SKM-1 treated with dmso at 0.1 percent for 144 hours (cell line): ENCODE measurements around the gene ERLIN1.

Experiments used
- DNase-seq: peaks from one replicate; lab custom pipeline; 2025; ENCODE audit not compliant: unreplicated experiment; lab: John Stamatoyannopoulos, UW

The ERLIN1 gene

GRCh38 chr10:100185364-100186252, at the start of gene ERLIN1:
TSS of gene ERLIN1 (minus strand) at chr10:100186029. CDS start at chr10:100185626, 403 bp downstream.
- DNase-seq: peak; percentile 88

- DNase-seq: no peak
These were observed 46.3 kb upstream of the ERLIN1 start for GRCh38 chr10:100232101-100232500.

- DNase-seq: no peak
These were observed 44.1 kb upstream of the ERLIN1 start for GRCh38 chr10:100229819-100230422.

GRCh38 chr10:100223879-100224278, 38.0 kb upstream of the ERLIN1 start:
- no peak for DNase-seq

- DNase-seq: no peak
These were observed 36.7 kb upstream of the ERLIN1 start for GRCh38 chr10:100222529-100222928.

- DNase-seq: no peak
These were observed 30.2 kb upstream of the ERLIN1 start for GRCh38 chr10:100216006-100216405.

GRCh38 chr10:100209303-100209702, 23.5 kb upstream of the ERLIN1 start:
- DNase-seq: no peak

GRCh38 chr10:100208276-100208675, 22.4 kb upstream of the ERLIN1 start:
- no peak for DNase-seq

- no peak for DNase-seq
These were observed 18.5 kb upstream of the ERLIN1 start for GRCh38 chr10:100204370-100204769.

GRCh38 chr10:100201549-100201948, 15.7 kb upstream of the ERLIN1 start:
- DNase-seq: no peak

GRCh38 chr10:100194711-100195110, 8.9 kb upstream of the ERLIN1 start:
- no peak for DNase-seq

- peak; percentile 89 for DNase-seq
These were observed 6.5 kb upstream of the ERLIN1 start for GRCh38 chr10:100192350-100192749.

- DNase-seq: peak; percentile 33
These were observed 704 bp upstream of the ERLIN1 start for GRCh38 chr10:100186253-100187212.

- DNase-seq: peak; percentile 42
These were observed 989 bp downstream of the ERLIN1 start for GRCh38 chr10:100184840-100185239.

- no peak for DNase-seq
These were observed 1.4 kb downstream of the ERLIN1 start for GRCh38 chr10:100184426-100184825.

- DNase-seq: peak; percentile 97
These were observed 2.3 kb downstream of the ERLIN1 start for GRCh38 chr10:100183481-100183880.

GRCh38 chr10:100182908-100183307, 2.9 kb downstream of the ERLIN1 start:
- no peak for DNase-seq

GRCh38 chr10:100182281-100182680, 3.5 kb downstream of the ERLIN1 start:
- DNase-seq: peak; percentile 28

GRCh38 chr10:100175875-100176274, 10.0 kb downstream of the ERLIN1 start:
- DNase-seq: no peak

GRCh38 chr10:100174699-100175677, 10.8 kb downstream of the ERLIN1 start:
- no peak for DNase-seq
